Osteocyte (in vitro differentiated cells): ENCODE measurements around the gene OR6M1. TPM values are rescaled to one million over a fixed set of nuclear protein-coding genes. Genes with fewer than 3 reads are reported as not detected.

Source experiments
- DNase-seq: peaks from one replicate; pipeline ENCODE4 v3.0.0; 2021; ENCODE audit warnings: mixed read lengths; ENCODE audit not compliant: unreplicated experiment; ENCODE audit errors: extremely low spot score
- H3K27ac Mint-ChIP-seq: one replicate; pipeline ENCODE4 v1.8.0; 2021; ENCODE audit warnings: mild to moderate bottlenecking, mixed read lengths; ENCODE audit not compliant: unreplicated experiment
- H3K27me3 Mint-ChIP-seq: one replicate; pipeline ENCODE4 v1.8.0; 2021; ENCODE audit warnings: mixed read lengths; ENCODE audit not compliant: unreplicated experiment
- H3K36me3 Mint-ChIP-seq: one replicate; pipeline ENCODE4 v1.8.0; 2021; ENCODE audit warnings: mixed read lengths; ENCODE audit not compliant: unreplicated experiment
- H3K4me1 Mint-ChIP-seq: one replicate; pipeline ENCODE4 v1.8.0; 2021; ENCODE audit warnings: mixed read lengths; ENCODE audit not compliant: unreplicated experiment
- H3K4me3 Mint-ChIP-seq: one replicate; pipeline ENCODE4 v1.8.0; 2021; ENCODE audit warnings: mild to moderate bottlenecking, moderate library complexity, mixed read lengths; ENCODE audit not compliant: unreplicated experiment
- H3K9me3 Mint-ChIP-seq: one replicate; pipeline ENCODE4 v1.8.0; 2021; ENCODE audit warnings: mixed read lengths; ENCODE audit not compliant: unreplicated experiment
- CTCF ChIP-seq: fragments of 200-600 bp; sonication (generic); IDR thresholded peaks from 2 replicates; pipeline ENCODE4 v1.5.0; 2021; ENCODE audit warnings: antibody characterized with exemption, mild to moderate bottlenecking, moderate library complexity
- long read RNA-seq: library from polyadenylated mRNA; unstranded; transcript quantifications from one replicate; pipeline ENCODE4 v2.0.0, GENCODE V29; 2021
- total RNA-seq: library from RNA; stranded (reverse); gene quantifications from 2 replicates; pipeline ENCODE4 v1.2.1, GENCODE V29; 2021

OR6M1 gene
- not detected in 2 replicates for total RNA-seq
- long read RNA-seq = 0 reads

- H3K27me3 Mint-ChIP-seq = peaks cover 6% of the 10 kb centered on the region
- H3K36me3 Mint-ChIP-seq = no peaks in the 10 kb centered on the region
- no peaks in the 10 kb centered on the region for H3K4me1 Mint-ChIP-seq
- no peak within 1 kb of the TSS for H3K27ac Mint-ChIP-seq
- TF ChIP-seq CTCF = no peak
- no peak within 1 kb of the TSS for H3K4me3 Mint-ChIP-seq
- H3K9me3 Mint-ChIP-seq = no peaks in the 10 kb centered on the region
- no peak for DNase-seq
Observed at GRCh38 chr11:123806249-123806648, at the start of gene OR6M1. TSS of gene OR6M1 (minus strand) at chr11:123806349. CDS start at chr11:123806349, 0 bp downstream.

DNA sequence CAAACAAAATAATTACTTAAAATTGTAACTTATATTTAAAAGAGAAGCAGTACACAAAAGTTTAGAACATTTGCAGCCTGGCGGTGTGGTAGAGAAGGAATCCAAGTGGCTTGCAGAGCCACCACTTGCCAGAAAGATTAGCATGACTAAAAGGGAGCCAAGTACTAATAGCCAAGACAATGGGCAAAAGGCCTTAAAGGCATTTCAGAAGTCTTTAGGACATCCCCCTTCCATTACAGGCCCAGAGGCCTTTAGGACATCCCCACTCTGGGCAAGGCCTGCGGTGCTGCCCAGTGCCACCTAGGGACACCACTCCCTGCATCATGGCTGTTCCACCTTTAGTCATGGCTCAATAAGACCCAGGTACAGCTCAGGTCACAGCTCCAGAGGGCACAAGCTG lies 46.9 kb upstream of the OR6M1 start:
- H3K9me3 Mint-ChIP-seq = peaks cover 11% of the 10 kb centered on the region
- peaks cover 2% of the 10 kb centered on the region for H3K27me3 Mint-ChIP-seq
- H3K36me3 Mint-ChIP-seq = no peaks in the 10 kb centered on the region
- DNase-seq = no peak
- no peak overlapping the region for H3K4me3 Mint-ChIP-seq
- TF ChIP-seq CTCF = no peak
- H3K27ac Mint-ChIP-seq = no peak overlapping the region
- no peaks in the 10 kb centered on the region for H3K4me1 Mint-ChIP-seq

DNA sequence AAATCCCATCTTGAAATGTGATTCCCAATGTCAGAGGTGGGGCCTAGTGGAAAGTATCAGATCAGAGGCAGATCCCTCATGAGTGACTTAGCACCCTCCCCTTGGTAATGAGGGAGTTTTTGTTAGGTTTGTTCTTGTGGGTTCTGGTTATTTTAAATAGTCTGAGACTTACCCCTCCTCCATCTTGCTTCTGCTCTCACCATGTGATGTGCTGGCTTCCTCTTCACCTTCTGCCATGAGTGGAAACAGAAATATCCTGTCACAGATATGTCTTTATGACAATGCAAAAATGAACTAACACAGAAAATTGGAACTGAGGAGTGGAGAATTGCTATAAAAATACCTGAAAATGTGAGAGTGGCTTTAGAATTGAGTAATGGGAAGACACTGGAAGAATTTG lies 46.2 kb upstream of the OR6M1 start:
- H3K4me3 Mint-ChIP-seq = no peak overlapping the region
- TF ChIP-seq CTCF = no peak

GRCh38 chr11:123851110-123851509 lies 45.0 kb upstream of the OR6M1 start:
- no peak overlapping the region for H3K27ac Mint-ChIP-seq
- H3K4me1 Mint-ChIP-seq = no peaks in the 10 kb centered on the region
- H3K36me3 Mint-ChIP-seq = no peaks in the 10 kb centered on the region
- no peak for TF ChIP-seq CTCF
- H3K4me3 Mint-ChIP-seq = no peak overlapping the region
- peaks cover 2% of the 10 kb centered on the region for H3K27me3 Mint-ChIP-seq
- no peak for DNase-seq
- peaks cover 9% of the 10 kb centered on the region for H3K9me3 Mint-ChIP-seq

More for the DNA sequence above, 46.2 kb upstream of the OR6M1 start:
- Mint-ChIP-seq H3K27ac (no peak overlapping the region), H3K4me1 (no peaks in the 10 kb centered on the region), H3K9me3 (peaks cover 11% of the 10 kb centered on the region), H3K36me3 (no peaks in the 10 kb centered on the region), H3K27me3 (peaks cover 2% of the 10 kb centered on the region)
- DNase-seq = no peak

DNA sequence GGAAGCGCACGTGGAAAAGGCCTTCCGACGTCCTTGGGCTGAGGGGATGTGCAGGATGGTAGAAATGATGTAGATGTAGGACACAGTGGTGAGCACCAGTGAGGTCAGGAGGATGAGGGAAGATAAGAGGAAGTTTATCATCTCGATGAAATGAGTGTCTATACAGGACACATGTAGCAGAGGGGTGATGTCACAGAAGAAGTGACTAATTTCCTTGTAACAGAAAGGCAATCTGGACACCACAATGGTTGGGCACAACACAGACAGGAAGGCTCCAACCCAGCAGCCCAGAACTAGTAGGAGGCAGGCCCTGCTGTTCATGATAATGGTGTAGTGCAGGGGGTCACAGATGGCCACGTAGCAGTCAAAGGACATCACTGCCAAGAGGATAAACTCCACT lies 35.0 kb upstream of the OR6M1 start:
- H3K4me3 Mint-ChIP-seq = no peak overlapping the region
- H3K4me1 Mint-ChIP-seq = no peaks in the 10 kb centered on the region
- TF ChIP-seq CTCF = no peak
- H3K36me3 Mint-ChIP-seq = no peaks in the 10 kb centered on the region
- peaks cover 3% of the 10 kb centered on the region for H3K27me3 Mint-ChIP-seq
- no peak for DNase-seq
- H3K27ac Mint-ChIP-seq = no peak overlapping the region
- H3K9me3 Mint-ChIP-seq = no peaks in the 10 kb centered on the region
